ENCODE measurements around the gene TEX22. TPM values are rescaled to one million over a fixed set of nuclear protein-coding genes. Genes with fewer than 3 reads are reported as not detected.

TEX22 gene
- total RNA-seq, 1 experiment from 2014 or later = 0.87 TPM

GRCh38 chr14:105449276-105450122 is 51.2 kb downstream of the TEX22 start:
- peaks cover 27% of the 10 kb centered on the region for H3K36me3 Mint-ChIP-seq
- CTCF ChIA-PET = no interaction called here

GRCh38 chr14:105450123-105450505 is 51.8 kb downstream of the TEX22 start:
- Mint-ChIP-seq H3K36me3 (peaks cover 28% of the 10 kb centered on the region), H3K4me1 (no peaks in the 10 kb centered on the region), H3K27ac (no peak overlapping the region), H3K27me3 (ENCODE audit: low read depth) (no peaks in the 10 kb centered on the region), H3K9me3 (no peaks in the 10 kb centered on the region), H3K4me3 (no peak overlapping the region)
- POLR2A ChIA-PET = no interaction called here
- no peak for DNase-seq (ENCODE audit: low spot score)
- CTCF ChIA-PET = interaction anchor here (0.8 kb wide), 1 partner anchor 79 kb away, joined by 3 read pairs; no protein-coding TSS in a partner anchor
- ATAC-seq = no peak
- TF ChIP-seq ZBTB21 (CRISPR knock-in tag; IDR thresholded peaks at IDR 0.05; ENCODE audit: borderline replicate concordance) (no peak), CREM (CRISPR knock-in tag; IDR thresholded peaks at IDR 0.05) (no peak), TCF7 (CRISPR knock-in tag; IDR thresholded peaks at IDR 0.05; ENCODE audit: low read depth) (no peak), MYBL2 (CRISPR knock-in tag; IDR thresholded peaks at IDR 0.05) (no peak), SOX15 (CRISPR knock-in tag; IDR thresholded peaks at IDR 0.05) (no peak), FOXP4 (CRISPR knock-in tag; IDR thresholded peaks at IDR 0.05) (no peak), NR1H2 (CRISPR knock-in tag; IDR thresholded peaks at IDR 0.05) (no peak), ERG (CRISPR knock-in tag; IDR thresholded peaks at IDR 0.05) (no peak)

More at GRCh38 chr14:105449276-105450122, 51.2 kb downstream of the TEX22 start:
- ATAC-seq = no peak
- Mint-ChIP-seq H3K4me3 (no peak overlapping the region), H3K4me1 (no peaks in the 10 kb centered on the region), H3K27me3 (ENCODE audit: low read depth) (no peaks in the 10 kb centered on the region), H3K27ac (no peak overlapping the region; the same call in 1 of the 2 replicates), H3K9me3 (no peaks in the 10 kb centered on the region)
- no peak for DNase-seq (ENCODE audit: low spot score)
- POLR2A ChIA-PET = no interaction called here
- no peak for TF ChIP-seq HMGA2 (CRISPR knock-in tag; IDR thresholded peaks at IDR 0.05)
- no peak for TF ChIP-seq FOXP4 (CRISPR knock-in tag; IDR thresholded peaks at IDR 0.05)
- TF ChIP-seq, protein P1, sequence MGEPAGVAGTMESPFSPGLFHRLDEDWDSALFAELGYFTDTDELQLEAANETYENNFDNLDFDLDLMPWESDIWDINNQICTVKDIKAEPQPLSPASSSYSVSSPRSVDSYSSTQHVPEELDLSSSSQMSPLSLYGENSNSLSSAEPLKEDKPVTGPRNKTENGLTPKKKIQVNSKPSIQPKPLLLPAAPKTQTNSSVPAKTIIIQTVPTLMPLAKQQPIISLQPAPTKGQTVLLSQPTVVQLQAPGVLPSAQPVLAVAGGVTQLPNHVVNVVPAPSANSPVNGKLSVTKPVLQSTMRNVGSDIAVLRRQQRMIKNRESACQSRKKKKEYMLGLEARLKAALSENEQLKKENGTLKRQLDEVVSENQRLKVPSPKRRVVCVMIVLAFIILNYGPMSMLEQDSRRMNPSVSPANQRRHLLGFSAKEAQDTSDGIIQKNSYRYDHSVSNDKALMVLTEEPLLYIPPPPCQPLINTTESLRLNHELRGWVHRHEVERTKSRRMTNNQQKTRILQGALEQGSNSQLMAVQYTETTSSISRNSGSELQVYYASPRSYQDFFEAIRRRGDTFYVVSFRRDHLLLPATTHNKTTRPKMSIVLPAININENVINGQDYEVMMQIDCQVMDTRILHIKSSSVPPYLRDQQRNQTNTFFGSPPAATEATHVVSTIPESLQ (CRISPR knock-in tag; IDR thresholded peaks at IDR 0.05) = no peak
- TF ChIP-seq ZNF425 (CRISPR knock-in tag; conservative IDR thresholded peaks at IDR 0.05) = no peak
- TF ChIP-seq, protein P2, sequence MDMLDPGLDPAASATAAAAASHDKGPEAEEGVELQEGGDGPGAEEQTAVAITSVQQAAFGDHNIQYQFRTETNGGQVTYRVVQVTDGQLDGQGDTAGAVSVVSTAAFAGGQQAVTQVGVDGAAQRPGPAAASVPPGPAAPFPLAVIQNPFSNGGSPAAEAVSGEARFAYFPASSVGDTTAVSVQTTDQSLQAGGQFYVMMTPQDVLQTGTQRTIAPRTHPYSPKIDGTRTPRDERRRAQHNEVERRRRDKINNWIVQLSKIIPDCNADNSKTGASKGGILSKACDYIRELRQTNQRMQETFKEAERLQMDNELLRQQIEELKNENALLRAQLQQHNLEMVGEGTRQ (CRISPR knock-in tag; IDR thresholded peaks at IDR 0.05) = no peak
- no peak for TF ChIP-seq SP1 (CRISPR knock-in tag; conservative IDR thresholded peaks at IDR 0.05)

All from WTC11 (cell line).